Measurements from ENCODE around the gene DNHD1.

DNA sequence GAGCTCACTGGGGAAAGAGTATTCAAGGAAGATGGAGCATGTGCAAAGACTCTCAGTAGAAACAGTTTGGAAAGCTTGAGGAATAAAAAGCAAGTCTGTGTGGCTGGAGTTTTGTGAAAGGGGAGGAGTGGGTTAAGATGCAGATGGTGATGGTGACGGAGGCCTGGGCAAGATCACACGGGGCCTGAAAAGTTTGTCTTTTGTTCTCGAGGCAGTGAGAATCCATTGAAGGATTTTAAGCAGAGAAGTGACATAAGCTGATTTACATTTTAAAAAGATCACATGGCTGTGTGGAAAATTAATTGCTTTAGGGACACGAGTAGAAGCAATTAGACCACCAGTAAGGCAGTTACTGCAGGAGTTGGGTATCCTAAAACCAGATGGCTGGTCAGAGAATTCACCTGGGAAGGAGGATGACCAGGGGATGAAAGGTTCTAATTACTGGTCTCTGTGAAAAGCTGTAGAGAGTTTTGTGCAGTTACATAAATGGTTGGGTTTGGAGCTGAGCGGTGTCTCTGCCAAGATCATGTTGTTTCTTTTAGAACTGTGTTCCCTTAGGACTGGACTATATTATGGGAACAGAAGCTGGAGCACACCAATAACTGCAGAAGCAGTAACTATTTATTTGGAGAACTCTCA lies 99.3 kb downstream of the DNHD1 start:
- TF ChIP-seq, protein P1, sequence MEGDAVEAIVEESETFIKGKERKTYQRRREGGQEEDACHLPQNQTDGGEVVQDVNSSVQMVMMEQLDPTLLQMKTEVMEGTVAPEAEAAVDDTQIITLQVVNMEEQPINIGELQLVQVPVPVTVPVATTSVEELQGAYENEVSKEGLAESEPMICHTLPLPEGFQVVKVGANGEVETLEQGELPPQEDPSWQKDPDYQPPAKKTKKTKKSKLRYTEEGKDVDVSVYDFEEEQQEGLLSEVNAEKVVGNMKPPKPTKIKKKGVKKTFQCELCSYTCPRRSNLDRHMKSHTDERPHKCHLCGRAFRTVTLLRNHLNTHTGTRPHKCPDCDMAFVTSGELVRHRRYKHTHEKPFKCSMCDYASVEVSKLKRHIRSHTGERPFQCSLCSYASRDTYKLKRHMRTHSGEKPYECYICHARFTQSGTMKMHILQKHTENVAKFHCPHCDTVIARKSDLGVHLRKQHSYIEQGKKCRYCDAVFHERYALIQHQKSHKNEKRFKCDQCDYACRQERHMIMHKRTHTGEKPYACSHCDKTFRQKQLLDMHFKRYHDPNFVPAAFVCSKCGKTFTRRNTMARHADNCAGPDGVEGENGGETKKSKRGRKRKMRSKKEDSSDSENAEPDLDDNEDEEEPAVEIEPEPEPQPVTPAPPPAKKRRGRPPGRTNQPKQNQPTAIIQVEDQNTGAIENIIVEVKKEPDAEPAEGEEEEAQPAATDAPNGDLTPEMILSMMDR (conservative IDR thresholded peaks at IDR 0.05; ENCODE audit: low read length): no peak
- TF ChIP-seq EZH2phosphoT487 (IDR thresholded peaks at IDR 0.05; ENCODE audit: borderline replicate concordance): no peak

Measured in Loucy (cell line).